NCI-H69 (cell line): Measurements from ENCODE around the gene DLX4.

Source experiments
- DNase-seq: peaks from one replicate; lab custom pipeline; 2025; lab: John Stamatoyannopoulos, UW

The DLX4 gene

GRCh38 chr17:49968405-49969133, 421 bp upstream of the DLX4 start:
- DNase-seq: peak; percentile 95

GRCh38 chr17:49969795-49970389, 902 bp downstream of the DLX4 start:
- DNase-seq: no peak

GRCh38 chr17:49970498-49970897, 1.5 kb downstream of the DLX4 start:
- DNase-seq: peak; percentile 36

- no peak for DNase-seq
Observed at GRCh38 chr17:49971199-49971847, 2.3 kb downstream of the DLX4 start.

- peak; percentile 67 for DNase-seq
Observed at GRCh38 chr17:49971848-49972485, 3.0 kb downstream of the DLX4 start.

- DNase-seq: no peak
Observed at GRCh38 chr17:49972486-49973270, 3.7 kb downstream of the DLX4 start.

- no peak for DNase-seq
Observed at GRCh38 chr17:49973271-49973615, 4.3 kb downstream of the DLX4 start.

- DNase-seq: peak; percentile 56
Observed at GRCh38 chr17:49975531-49975930, 6.5 kb downstream of the DLX4 start.

GRCh38 chr17:49976163-49976827, 7.3 kb downstream of the DLX4 start:
- DNase-seq: peak; percentile 96

- DNase-seq: peak; percentile 76
Observed at GRCh38 chr17:49976828-49977202, 7.8 kb downstream of the DLX4 start.

GRCh38 chr17:49977463-49978389, 8.7 kb downstream of the DLX4 start:
- DNase-seq: peak; percentile 80

- DNase-seq: no peak
Observed at GRCh38 chr17:49978501-49978900, 9.5 kb downstream of the DLX4 start.

- no peak for DNase-seq
Observed at GRCh38 chr17:49979748-49980479, 10.9 kb downstream of the DLX4 start.

- peak; percentile 74 for DNase-seq
Observed at GRCh38 chr17:49980703-49981197, 11.8 kb downstream of the DLX4 start.

GRCh38 chr17:49984283-49984682, 15.3 kb downstream of the DLX4 start:
- DNase-seq: no peak

- no peak for DNase-seq
Observed at GRCh38 chr17:49984776-49985175, 15.8 kb downstream of the DLX4 start.

GRCh38 chr17:49985310-49985990, 16.5 kb downstream of the DLX4 start:
- peak; percentile 68 for DNase-seq

- peak; percentile 50 for DNase-seq
Observed at GRCh38 chr17:49986396-49987289, 17.7 kb downstream of the DLX4 start.
